Mesothelial cell of epicardium (in vitro differentiated cells): ENCODE measurements around the gene TNNT2. TPM values are rescaled to one million over a fixed set of nuclear protein-coding genes. Genes with fewer than 3 reads are reported as not detected.

Experiments
- DNase-seq, 2 experiments: peaks; one replicate each; pipeline ENCODE4 v3.0.0; 2021; ENCODE audit warnings: low spot score in 2 of 2; ENCODE audit not compliant: unreplicated experiment in 2 of 2
- H3K27ac Mint-ChIP-seq: 2 replicates; pipeline ENCODE4 v1.8.0; 2021; ENCODE audit warnings: mixed read lengths
- H3K27me3 Mint-ChIP-seq: 2 replicates; pipeline ENCODE4 v1.8.0; 2021; ENCODE audit warnings: low read depth, mixed read lengths
- H3K36me3 Mint-ChIP-seq: 2 replicates; pipeline ENCODE4 v1.8.0; 2021; ENCODE audit warnings: mixed read lengths
- H3K4me1 Mint-ChIP-seq: 2 replicates; pipeline ENCODE4 v1.8.0; 2021; ENCODE audit warnings: mixed read lengths
- H3K4me3 Mint-ChIP-seq: 2 replicates; pipeline ENCODE4 v1.8.0; 2021; ENCODE audit warnings: mild to moderate bottlenecking, moderate library complexity, mixed read lengths
- H3K9me3 Mint-ChIP-seq: 2 replicates; pipeline ENCODE4 v1.8.0; 2021; ENCODE audit warnings: mixed read lengths
- CTCF ChIP-seq: fragments of 200-600 bp; sonication (generic); IDR thresholded peaks from one replicate; pipeline ENCODE4 v1.5.0; 2021; ENCODE audit warnings: antibody characterized with exemption; ENCODE audit not compliant: unreplicated experiment
- total RNA-seq: library from RNA; stranded (reverse); gene quantifications from 3 replicates; pipeline ENCODE4 v1.2.1, GENCODE V29; 2021

TNNT2 gene
- total RNA-seq, 1 donor from 2014 or later, result 37.1 TPM

- Mint-ChIP-seq H3K9me3 (no peaks in the 10 kb centered on the region), H3K27ac (no peak overlapping the region), H3K4me3 (no peak overlapping the region), H3K36me3 (no peaks in the 10 kb centered on the region), H3K4me1 (peaks cover 19% of the 10 kb centered on the region), H3K27me3 (peaks cover 22% of the 10 kb centered on the region)
- no peak for TF ChIP-seq CTCF
- no peak for DNase-seq
Observed at GRCh38 chr1:201403359-201403758, 25.9 kb upstream of the TNNT2 start.

GRCh38 chr1:201401700-201402099, 24.2 kb upstream of the TNNT2 start:
- no peak for TF ChIP-seq CTCF
- DNase-seq, result no peak
- peaks cover 27% of the 10 kb centered on the region for H3K27me3 Mint-ChIP-seq
- no peak overlapping the region for H3K27ac Mint-ChIP-seq
- H3K4me1 Mint-ChIP-seq, result peaks cover 26% of the 10 kb centered on the region
- H3K4me3 Mint-ChIP-seq, result no peak overlapping the region
- no peaks in the 10 kb centered on the region for H3K9me3 Mint-ChIP-seq
- no peaks in the 10 kb centered on the region for H3K36me3 Mint-ChIP-seq

GRCh38 chr1:201400852-201401230, 23.4 kb upstream of the TNNT2 start:
- no peak for DNase-seq
- Mint-ChIP-seq H3K27ac (no peak overlapping the region), H3K36me3 (no peaks in the 10 kb centered on the region), H3K4me3 (peak overlapping the region; percentile 60), H3K27me3 (peaks cover 27% of the 10 kb centered on the region), H3K9me3 (no peaks in the 10 kb centered on the region), H3K4me1 (peaks cover 26% of the 10 kb centered on the region)
- no peak for TF ChIP-seq CTCF

GRCh38 chr1:201400212-201400851, 22.9 kb upstream of the TNNT2 start:
- no peaks in the 10 kb centered on the region for H3K36me3 Mint-ChIP-seq
- H3K27me3 Mint-ChIP-seq, result peaks cover 27% of the 10 kb centered on the region
- TF ChIP-seq CTCF, result no peak
- no peak overlapping the region for H3K27ac Mint-ChIP-seq
- H3K4me1 Mint-ChIP-seq, result peaks cover 26% of the 10 kb centered on the region
- H3K4me3 Mint-ChIP-seq, result peak overlapping the region; percentile 60
- no peak for DNase-seq
- no peaks in the 10 kb centered on the region for H3K9me3 Mint-ChIP-seq

- no peaks in the 10 kb centered on the region for H3K36me3 Mint-ChIP-seq
- H3K4me3 Mint-ChIP-seq, result peak overlapping the region; percentile 60
- H3K4me1 Mint-ChIP-seq, result peaks cover 26% of the 10 kb centered on the region
- H3K9me3 Mint-ChIP-seq, result no peaks in the 10 kb centered on the region
- TF ChIP-seq CTCF, result no peak
- H3K27me3 Mint-ChIP-seq, result peaks cover 27% of the 10 kb centered on the region
- DNase-seq, result peak in 1 of 2 experiments; percentile 56
- no peak overlapping the region for H3K27ac Mint-ChIP-seq
Observed at GRCh38 chr1:201399352-201400126, 22.1 kb upstream of the TNNT2 start.
